ENCODE results near the gene SLC6A6. TPM values are rescaled to one million over a fixed set of nuclear protein-coding genes. Genes with fewer than 3 reads are reported as not detected.

The SLC6A6 gene
- total and polyA plus RNA-seq, 2 experiments from 2014 or later: 27.5 to 150 TPM

GRCh38 chr3:14361068-14361677 is 41.2 kb upstream of the SLC6A6 start:
- Mint-ChIP-seq H3K4me3 (no peak overlapping the region), H3K4me1 (peaks cover 3% of the 10 kb centered on the region; the same call in 2 of the 3 replicates), H3K36me3 (ENCODE audit: low read depth) (no peaks in the 10 kb centered on the region), H3K27me3 (ENCODE audit: insufficient read depth, low read depth, poor library complexity) (peaks cover 12% of the 10 kb centered on the region), H3K9me3 (no peaks in the 10 kb centered on the region; the same call in 2 of the 3 replicates), H3K27ac (no peak overlapping the region)
- H3K4me3 ChIP-seq: no peak overlapping the region
- no peaks in the 10 kb centered on the region for H3K9me2 ChIP-seq (ENCODE audit: insufficient read depth)
- H3F3A ChIP-seq (replicated peaks; ENCODE audit: low read depth): no peaks in the 10 kb centered on the region
- H3K27me3 ChIP-seq (ENCODE audit: insufficient read depth): no peaks in the 10 kb centered on the region
- ATAC-seq: no peak
- no peak overlapping the region for H3K4me2 ChIP-seq
- H3K27ac ChIP-seq (ENCODE audit: low read depth): no peak overlapping the region
- no peaks in the 10 kb centered on the region for H3K4me1 ChIP-seq (ENCODE audit: insufficient read depth)
- no peaks in the 10 kb centered on the region for H3K36me3 ChIP-seq (ENCODE audit: insufficient read depth)
- no peaks in the 10 kb centered on the region for H3K79me2 ChIP-seq (replicated peaks; ENCODE audit: insufficient read depth)
- no peak for TF ChIP-seq POLR2AphosphoS5 (IDR thresholded peaks at IDR 0.05; ENCODE audit: low read depth)
- no peak overlapping the region for H2AFZ ChIP-seq
- peak; percentile 10 for DNase-seq (ENCODE audit: low spot score)
- H4K20me1 ChIP-seq (replicated peaks; ENCODE audit: insufficient read depth): no peaks in the 10 kb centered on the region

GRCh38 chr3:14362890-14363289 is 39.5 kb upstream of the SLC6A6 start:
- Histone ChIP-seq H3K36me3 (ENCODE audit: insufficient read depth) (no peaks in the 10 kb centered on the region), H3K4me2 (no peak overlapping the region), H3K4me3 (no peak overlapping the region), H2AFZ (no peak overlapping the region), H3K79me2 (replicated peaks; ENCODE audit: insufficient read depth) (no peaks in the 10 kb centered on the region), H3K27me3 (ENCODE audit: insufficient read depth) (no peaks in the 10 kb centered on the region), H3K9me2 (ENCODE audit: insufficient read depth) (no peaks in the 10 kb centered on the region), H3F3A (replicated peaks; ENCODE audit: low read depth) (no peaks in the 10 kb centered on the region), H4K20me1 (replicated peaks; ENCODE audit: insufficient read depth) (no peaks in the 10 kb centered on the region), H3K4me1 (ENCODE audit: insufficient read depth) (no peaks in the 10 kb centered on the region), H3K27ac (ENCODE audit: low read depth) (no peak overlapping the region)
- Mint-ChIP-seq H3K9me3 (no peaks in the 10 kb centered on the region; the same call in 2 of the 3 replicates), H3K36me3 (ENCODE audit: low read depth) (no peaks in the 10 kb centered on the region), H3K4me1 (peaks cover 16% of the 10 kb centered on the region), H3K4me3 (no peak overlapping the region), H3K27me3 (ENCODE audit: insufficient read depth, low read depth, poor library complexity) (peaks cover 17% of the 10 kb centered on the region), H3K27ac (no peak overlapping the region)
- ATAC-seq: no peak
- no peak for DNase-seq (ENCODE audit: low spot score)
- TF ChIP-seq STAT1 (IDR thresholded peaks at IDR 0.05; ENCODE audit: unreplicated experiment) (no peak), ZNF462 (CRISPR knock-in tag; IDR thresholded peaks at IDR 0.05) (no peak), ZNF114 (CRISPR knock-in tag; IDR thresholded peaks at IDR 0.05) (no peak), ZNF331 (CRISPR knock-in tag; IDR thresholded peaks at IDR 0.05; ENCODE audit: low read depth) (no peak), EZH2 (IDR thresholded peaks at IDR 0.05; ENCODE audit: low read depth, unreplicated experiment) (no peak), POLR2AphosphoS5 (IDR thresholded peaks at IDR 0.05; ENCODE audit: low read depth) (no peak), CREB1 (CRISPR knock-in tag; IDR thresholded peaks at IDR 0.05; ENCODE audit: low read depth) (no peak), NANOG (IDR thresholded peaks at IDR 0.05; ENCODE audit: borderline replicate concordance) (no peak)
- TF ChIP-seq, protein P1, sequence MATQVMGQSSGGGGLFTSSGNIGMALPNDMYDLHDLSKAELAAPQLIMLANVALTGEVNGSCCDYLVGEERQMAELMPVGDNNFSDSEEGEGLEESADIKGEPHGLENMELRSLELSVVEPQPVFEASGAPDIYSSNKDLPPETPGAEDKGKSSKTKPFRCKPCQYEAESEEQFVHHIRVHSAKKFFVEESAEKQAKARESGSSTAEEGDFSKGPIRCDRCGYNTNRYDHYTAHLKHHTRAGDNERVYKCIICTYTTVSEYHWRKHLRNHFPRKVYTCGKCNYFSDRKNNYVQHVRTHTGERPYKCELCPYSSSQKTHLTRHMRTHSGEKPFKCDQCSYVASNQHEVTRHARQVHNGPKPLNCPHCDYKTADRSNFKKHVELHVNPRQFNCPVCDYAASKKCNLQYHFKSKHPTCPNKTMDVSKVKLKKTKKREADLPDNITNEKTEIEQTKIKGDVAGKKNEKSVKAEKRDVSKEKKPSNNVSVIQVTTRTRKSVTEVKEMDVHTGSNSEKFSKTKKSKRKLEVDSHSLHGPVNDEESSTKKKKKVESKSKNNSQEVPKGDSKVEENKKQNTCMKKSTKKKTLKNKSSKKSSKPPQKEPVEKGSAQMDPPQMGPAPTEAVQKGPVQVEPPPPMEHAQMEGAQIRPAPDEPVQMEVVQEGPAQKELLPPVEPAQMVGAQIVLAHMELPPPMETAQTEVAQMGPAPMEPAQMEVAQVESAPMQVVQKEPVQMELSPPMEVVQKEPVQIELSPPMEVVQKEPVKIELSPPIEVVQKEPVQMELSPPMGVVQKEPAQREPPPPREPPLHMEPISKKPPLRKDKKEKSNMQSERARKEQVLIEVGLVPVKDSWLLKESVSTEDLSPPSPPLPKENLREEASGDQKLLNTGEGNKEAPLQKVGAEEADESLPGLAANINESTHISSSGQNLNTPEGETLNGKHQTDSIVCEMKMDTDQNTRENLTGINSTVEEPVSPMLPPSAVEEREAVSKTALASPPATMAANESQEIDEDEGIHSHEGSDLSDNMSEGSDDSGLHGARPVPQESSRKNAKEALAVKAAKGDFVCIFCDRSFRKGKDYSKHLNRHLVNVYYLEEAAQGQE (IDR thresholded peaks at IDR 0.05; ENCODE audit: unreplicated experiment): no peak
- TF ChIP-seq, protein P2, sequence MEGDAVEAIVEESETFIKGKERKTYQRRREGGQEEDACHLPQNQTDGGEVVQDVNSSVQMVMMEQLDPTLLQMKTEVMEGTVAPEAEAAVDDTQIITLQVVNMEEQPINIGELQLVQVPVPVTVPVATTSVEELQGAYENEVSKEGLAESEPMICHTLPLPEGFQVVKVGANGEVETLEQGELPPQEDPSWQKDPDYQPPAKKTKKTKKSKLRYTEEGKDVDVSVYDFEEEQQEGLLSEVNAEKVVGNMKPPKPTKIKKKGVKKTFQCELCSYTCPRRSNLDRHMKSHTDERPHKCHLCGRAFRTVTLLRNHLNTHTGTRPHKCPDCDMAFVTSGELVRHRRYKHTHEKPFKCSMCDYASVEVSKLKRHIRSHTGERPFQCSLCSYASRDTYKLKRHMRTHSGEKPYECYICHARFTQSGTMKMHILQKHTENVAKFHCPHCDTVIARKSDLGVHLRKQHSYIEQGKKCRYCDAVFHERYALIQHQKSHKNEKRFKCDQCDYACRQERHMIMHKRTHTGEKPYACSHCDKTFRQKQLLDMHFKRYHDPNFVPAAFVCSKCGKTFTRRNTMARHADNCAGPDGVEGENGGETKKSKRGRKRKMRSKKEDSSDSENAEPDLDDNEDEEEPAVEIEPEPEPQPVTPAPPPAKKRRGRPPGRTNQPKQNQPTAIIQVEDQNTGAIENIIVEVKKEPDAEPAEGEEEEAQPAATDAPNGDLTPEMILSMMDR (conservative IDR thresholded peaks at IDR 0.05; ENCODE audit: low read depth in 2 of 2): no peak

All from GM23338 (cell line).